ENCODE results near the gene GHSR.
A peak's percentile ranks its signal among the peaks of the same experiment; 100 is the strongest.

The GHSR gene, protein sequence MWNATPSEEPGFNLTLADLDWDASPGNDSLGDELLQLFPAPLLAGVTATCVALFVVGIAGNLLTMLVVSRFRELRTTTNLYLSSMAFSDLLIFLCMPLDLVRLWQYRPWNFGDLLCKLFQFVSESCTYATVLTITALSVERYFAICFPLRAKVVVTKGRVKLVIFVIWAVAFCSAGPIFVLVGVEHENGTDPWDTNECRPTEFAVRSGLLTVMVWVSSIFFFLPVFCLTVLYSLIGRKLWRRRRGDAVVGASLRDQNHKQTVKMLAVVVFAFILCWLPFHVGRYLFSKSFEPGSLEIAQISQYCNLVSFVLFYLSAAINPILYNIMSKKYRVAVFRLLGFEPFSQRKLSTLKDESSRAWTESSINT

DNA sequence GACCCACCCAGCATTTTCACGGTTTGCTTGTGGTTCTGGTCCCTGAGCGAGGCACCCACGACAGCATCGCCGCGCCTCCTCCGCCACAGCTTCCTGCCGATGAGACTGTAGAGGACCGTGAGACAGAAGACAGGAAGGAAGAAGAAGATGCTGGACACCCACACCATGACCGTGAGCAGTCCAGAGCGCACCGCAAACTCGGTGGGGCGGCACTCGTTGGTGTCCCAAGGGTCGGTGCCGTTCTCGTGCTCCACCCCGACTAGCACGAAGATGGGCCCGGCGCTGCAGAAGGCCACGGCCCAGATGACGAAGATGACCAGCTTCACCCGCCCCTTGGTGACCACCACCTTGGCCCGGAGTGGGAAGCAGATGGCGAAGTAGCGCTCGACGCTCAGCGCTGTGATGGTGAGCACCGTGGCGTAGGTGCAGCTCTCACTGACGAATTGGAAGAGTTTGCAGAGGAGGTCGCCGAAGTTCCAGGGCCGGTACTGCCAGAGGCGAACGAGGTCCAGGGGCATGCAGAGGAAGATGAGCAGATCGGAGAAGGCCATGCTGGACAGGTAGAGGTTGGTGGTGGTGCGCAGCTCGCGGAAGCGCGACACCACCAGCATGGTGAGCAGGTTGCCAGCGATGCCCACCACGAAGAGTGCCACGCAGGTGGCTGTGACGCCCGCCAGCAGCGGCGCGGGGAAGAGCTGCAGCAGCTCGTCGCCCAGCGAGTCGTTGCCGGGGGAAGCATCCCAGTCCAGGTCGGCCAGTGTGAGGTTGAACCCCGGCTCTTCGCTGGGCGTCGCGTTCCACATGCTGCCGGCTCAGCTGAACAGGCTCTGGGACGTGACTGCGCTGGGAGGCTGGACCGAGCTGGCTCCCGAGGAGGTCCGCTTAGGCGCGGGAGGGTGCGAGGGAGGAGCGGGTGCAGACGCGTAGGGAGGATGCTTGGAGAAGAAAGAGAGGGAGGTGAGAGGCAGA lies at the start of gene GHSR:
GHSR (minus strand) TSS at position 846 of the 969 bp plus-strand sequence; CDS start at position 803, 43 bp downstream.
- no peak for DNase-seq (ENCODE audit: low read depth)

DNA sequence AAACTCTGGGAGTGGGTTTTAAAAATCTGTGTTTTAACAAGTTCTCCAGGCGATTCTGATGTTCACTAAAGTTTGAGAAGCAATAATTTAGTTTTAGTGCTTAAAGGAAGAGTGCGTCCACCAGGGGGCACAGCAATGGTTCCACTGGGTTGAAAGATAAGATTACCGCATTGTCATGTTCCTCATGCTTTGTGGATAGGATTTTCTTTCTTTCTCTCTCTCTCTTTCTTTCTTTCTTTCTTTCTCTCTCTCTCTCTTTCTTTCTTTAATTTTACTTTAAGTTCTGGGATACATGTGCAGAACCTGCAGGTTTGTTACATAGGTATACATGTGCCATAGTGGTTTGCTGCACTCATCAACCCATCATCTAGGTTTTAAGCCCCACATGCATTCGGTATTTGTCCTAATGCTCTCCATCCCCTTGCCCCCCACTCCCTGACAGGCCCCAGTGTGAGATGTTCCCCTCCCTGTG lies 42.0 kb upstream of the GHSR start:
- DNase-seq (ENCODE audit: low read depth) = peak; percentile 68

DNA sequence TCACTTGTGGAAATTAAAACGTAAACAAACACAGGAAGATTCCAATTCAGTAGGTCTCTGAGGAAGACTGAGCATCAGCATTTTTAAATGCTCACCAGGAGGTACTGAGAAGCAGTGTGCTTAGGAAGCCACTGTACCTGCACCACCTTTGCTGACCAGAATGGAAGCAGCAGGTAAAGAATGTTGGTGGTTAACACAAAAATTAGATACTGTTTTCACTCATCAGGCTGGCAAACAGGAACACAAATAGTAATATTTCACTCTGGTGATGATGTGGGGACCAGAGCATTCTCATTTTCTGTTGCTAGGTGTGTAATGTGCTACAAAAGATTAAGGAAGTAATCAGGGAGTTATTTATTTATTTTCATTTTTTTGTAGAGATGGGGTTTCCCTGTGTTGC lies 29.9 kb upstream of the GHSR start:
- no peak for DNase-seq (ENCODE audit: low read depth)

DNA sequence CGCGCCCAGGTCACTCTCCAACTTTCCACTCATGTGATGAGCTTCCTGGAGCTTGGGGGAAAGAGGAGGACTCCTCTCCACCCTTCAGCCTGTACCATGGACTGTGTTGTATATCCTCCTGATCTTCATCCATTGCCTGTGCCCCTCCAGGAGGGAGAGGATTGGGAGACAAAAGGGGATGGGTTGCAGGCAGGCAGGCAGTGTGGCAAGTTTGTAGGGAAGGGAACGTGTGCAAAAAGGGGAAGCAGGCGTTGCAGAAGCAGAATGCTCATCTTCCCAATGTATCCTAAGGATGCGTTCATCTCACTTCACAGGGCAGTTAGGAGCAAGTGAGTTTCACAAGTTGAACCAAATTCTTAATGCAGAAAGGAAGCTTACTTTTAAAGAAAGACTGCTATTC lies 28.1 kb upstream of the GHSR start:
- DNase-seq (ENCODE audit: low read depth) = no peak

DNA sequence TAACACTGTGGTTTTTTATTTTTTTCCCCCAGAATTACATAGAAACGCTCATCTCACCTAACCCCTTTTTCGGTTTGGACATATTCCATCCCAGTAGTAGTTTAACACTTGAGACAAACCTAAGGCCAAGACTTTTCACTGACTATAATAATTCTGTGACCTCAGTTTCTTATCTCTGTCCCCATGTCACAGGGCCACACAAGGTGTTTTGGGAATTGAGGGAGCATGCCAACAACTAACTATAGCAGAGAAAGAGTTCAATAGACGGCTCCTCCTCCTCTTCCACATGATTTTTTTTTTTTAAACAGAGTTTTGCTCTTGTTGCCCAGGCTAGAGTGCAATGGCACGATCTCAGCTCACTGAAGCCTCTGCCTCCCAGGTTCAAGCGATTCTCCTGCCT lies 27.4 kb upstream of the GHSR start:
- DNase-seq (ENCODE audit: low read depth) = no peak

DNA sequence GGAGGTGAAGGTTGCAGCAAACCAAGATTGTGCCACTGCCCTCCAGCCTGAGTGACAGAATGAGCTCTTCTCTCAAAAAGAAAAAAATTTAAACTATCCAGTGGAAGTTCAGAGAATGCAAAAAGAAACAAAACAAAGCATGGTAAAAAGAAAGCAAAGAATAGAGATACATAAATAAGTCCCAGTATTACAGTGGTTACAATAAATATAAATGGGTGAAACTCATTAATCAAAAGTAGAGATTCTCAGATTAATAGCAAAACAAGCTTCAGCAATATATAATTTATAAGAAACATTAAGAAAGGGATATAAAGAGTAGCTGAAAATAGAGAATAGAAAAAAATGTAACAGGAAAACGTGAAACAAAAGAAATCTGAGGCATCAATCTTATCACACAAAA lies 23.6 kb upstream of the GHSR start:
- DNase-seq (ENCODE audit: low read depth) = no peak

DNA sequence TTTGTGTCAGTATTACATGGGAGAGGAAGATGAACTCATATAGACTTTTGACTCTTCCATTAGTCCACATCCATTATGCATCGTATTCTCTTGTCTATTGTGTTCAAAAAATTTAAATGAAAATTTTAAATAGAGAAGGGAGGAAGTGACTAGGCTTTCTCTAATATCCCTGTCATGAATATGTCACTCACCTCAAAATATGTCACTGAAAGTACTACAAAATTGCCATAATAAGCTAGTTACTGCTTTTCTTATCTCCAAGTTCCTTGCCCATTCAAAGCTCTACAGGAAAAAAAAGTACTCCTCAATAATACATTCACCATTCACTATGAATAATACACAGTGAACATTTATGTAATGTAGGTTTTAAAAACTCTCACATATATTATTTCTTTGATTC lies 22.3 kb upstream of the GHSR start:
- DNase-seq (ENCODE audit: low read depth) = no peak

DNA sequence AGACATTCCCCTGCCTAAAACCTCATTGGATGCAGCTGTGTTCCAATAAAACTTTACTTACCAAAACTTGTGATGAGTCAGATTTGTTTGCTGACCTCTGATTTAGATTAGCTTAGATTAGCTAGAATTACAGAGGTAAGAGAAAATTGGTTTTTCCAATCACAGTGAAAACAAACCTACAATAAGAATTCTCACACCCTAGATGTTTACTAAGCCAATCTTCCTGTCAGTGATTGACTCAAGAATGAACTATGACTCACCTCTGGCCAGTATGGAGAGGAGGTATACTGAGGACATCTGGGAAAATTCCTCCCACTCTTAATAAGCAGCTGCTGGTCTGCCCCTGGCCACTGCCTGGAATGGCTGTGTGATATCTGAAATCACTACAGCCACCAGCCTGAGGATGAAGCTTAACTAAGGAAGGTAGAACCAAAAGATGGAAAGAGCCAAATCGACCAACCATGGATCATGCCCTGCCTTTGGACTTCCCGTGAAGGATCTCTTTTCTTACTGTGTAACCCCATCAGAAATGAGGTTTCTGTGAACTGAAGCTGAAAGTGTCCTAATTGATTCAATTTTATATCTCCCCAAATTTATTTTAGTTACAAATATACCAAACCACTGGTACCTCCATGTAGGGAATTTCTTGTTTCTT lies 19.0 kb upstream of the GHSR start:
- DNase-seq (ENCODE audit: low read depth) = no peak

DNA sequence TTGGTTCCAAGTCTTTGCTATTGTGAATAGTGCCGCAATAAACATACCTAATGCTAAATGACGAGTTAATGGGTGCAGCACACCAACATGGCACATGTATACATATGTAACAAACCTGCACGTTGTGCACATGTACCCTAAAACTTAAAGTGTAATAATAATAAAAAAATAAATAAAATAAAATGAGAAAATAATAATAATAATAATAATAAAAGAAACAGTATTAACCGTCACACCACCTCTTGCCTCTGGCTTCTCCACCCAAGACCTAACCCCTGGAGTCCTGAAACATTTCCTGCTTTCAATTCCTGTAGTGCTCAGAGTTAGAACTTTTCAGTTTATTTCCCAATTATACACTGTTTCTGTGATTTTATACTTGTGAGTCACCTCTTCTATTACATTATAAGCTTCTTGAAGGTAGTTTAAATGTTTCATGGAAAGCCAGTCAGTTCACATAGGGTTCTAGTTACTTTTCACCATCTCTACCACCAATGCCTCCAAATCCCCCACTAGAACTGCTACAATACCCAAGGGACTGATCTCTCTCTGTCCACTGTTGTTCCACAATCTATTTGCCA lies 18.4 kb upstream of the GHSR start:
- DNase-seq (ENCODE audit: low read depth) = no peak

DNA sequence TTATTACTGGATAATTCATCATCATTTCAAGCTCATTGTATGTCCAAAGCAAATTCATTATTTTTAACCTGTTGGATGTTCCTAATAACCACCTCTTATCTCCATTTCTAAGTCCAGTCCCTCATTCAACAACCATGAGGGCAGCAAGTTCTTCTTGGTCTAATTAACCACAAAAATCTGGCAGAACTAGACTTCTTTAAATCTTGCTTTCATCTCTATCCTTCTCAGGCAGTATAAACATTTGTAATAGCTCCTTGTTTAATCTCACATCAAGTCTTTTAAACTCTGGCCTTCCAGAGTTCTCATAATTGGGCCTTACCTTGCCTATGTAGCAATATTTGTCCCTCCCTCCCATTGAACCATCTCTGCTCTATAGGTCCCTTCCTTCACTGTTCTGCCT lies 17.0 kb upstream of the GHSR start:
- DNase-seq (ENCODE audit: low read depth) = no peak

DNA sequence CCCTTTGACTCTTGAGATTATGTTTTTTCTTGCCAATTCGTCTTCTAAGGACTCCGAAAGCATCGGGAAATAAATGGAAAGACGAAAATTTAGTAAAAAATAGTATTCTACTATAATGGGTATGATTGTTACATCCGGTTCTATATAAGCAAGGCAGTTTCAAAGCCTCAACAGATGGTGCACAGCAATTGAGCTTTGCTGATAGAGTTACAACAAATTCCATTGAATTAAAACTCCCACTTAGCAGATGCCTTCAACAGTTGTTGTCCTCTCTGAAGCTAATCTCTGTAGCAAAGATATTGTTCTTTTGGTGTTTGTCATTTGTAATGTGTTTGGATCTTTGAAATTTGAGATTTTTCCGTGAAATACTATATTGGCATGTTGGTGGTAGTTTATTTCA lies 16.1 kb upstream of the GHSR start:
- no peak for DNase-seq (ENCODE audit: low read depth)

DNA sequence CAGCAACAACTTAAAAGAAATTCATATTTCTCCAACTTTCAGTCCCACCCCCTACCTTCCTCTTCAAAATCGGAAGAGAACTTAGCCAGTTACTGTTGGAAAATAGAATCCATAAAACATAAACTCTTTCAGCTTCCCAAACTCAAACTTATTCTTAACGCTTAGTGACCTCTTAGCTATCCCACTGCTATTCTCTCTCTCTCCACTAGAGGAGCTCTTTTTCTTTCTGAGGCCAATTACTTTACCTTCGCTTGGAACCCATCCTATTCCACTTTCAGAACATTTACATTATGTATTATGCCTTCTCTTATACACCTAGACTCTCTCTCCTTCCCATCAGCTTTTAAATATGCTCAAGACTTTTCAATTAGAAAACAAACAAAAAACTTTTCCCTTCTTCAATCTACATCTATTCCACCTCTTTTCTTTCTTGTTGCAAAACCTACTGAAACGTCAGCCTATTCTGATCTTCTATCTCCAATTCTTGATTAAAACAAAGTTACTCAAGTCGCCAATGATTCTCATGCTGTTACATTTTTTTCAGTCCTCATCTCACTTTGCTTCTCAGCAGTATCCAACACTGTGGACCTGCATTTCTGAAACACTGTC lies 13.4 kb upstream of the GHSR start:
- no peak for DNase-seq (ENCODE audit: low read depth)

DNA sequence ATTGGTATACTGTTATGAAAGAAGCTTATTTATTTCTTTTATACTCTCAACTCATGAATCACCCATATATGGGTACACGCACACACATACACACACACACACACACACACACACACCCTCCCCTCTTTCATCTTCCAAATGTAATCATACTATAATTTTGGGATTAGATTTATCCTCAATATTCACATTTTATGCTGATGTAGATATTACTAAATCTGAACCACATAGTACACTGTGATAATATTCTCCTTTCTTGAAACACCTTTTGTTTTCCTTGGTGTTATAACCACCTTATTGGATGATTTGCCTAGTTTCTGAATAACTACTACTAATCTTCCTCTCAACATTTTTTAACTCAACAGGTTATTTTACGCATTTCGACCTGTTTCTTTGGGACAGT lies 8.1 kb upstream of the GHSR start:
- DNase-seq (ENCODE audit: low read depth) = no peak

DNA sequence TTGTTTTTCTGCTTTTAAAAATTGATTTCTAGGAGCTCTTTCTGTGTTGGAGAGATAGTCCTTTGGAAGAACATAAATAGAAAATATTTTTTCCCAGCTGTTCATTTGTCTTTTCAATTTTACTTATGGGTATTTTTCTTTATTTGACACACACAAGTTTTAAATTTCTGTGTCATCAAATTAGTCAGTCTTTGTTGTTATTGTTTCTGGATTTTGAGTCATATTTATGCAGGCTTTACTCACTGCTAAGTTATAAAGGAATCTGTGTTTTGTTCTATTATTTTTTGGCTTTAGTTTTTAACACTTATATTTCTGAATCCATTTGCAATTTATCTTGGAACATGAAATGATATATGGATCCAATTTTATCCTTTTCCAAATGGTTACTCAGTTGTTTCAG lies 5.9 kb upstream of the GHSR start:
- no peak for DNase-seq (ENCODE audit: low read depth)

DNA sequence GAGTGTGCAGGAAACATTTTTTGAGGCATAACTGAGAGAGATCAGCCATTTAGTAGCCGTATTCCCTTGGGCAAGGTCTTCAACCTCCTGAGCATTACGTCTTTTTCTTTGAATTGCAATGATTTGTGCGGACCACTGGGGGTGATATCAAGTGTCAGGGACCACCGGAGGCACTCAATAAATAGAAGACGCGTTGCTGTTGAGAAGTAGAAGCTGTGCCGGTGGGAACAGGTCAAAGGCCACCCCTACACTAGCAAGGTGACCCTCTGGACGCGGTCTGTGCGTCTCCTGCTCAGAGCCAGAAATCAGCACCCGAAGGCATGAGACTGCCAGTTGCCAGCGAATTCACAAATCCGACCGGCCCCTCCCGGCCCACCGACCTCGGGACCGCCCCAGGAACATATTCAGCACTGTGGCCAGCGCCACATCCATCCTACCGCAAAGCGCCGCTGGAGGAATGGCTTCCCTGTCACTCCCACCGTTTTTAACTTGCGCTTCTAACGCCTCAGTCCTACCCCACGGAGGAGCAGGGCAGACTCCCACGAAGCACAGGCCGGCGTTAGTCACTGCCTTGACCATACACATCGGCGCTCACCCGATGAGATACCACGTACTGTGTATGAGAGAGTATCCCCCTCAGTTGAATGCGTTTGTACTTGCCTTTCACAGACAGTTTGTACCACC lies 1.4 kb upstream of the GHSR start:
- DNase-seq (ENCODE audit: low read depth) = no peak

DNA sequence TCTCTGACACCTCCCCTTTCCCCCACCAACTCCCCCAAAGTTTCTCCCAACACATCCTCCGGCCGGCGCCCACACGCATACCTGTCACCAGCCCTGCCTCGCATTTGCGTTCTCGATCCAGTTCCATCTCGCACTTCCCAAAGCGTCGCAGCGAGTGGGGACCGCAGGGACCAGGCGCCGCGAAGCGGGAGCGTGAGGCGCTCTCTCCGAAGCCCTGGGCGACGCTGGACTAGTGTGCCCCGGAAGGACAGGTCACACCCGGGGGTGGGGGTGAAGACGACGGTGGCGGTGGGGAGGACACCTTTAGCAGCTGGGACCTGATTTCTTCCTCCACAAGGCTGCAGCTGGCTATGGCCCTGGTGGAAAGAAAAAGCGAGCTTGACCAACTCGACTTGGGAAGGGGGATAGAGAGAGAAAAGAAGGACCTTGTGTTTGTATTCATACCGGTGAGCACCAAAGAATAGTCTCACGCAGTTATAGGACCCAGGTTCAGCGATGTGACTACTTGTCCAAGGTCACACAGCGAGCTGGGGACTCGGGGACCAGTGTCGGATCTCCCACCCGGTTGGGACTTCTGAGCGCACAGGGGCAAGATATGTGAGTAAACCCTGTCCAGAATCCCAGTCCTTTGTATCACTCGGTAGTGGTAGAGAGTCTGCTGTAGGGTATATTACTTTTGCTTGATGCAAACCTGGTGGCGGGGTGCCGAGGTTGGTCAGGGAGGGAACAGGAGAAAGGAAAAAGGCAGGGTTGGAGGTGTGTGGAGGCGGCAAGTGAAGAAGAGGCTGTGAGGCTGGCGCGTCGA lies 607 bp upstream of the GHSR start:
- DNase-seq (ENCODE audit: low read depth) = no peak

DNA sequence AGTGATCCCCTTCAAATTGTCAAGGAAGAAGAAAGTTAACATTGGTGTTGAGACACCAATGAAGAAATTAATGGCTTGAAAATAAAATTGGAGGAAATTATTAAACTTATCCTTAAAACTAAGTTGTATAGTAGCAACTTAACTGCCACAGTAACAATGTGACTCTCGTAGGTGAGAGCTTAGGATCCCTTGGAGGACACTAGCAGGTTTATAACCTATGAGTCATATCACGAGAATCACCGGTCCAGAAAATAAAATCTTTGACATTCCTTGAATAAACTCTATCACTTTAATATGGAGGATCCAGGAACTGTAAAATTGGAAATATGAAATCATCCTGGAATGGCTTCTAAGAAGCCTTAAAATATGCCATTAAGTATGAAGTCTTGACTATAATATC lies 2.1 kb downstream of the GHSR start:
- DNase-seq (ENCODE audit: low read depth) = no peak

DNA sequence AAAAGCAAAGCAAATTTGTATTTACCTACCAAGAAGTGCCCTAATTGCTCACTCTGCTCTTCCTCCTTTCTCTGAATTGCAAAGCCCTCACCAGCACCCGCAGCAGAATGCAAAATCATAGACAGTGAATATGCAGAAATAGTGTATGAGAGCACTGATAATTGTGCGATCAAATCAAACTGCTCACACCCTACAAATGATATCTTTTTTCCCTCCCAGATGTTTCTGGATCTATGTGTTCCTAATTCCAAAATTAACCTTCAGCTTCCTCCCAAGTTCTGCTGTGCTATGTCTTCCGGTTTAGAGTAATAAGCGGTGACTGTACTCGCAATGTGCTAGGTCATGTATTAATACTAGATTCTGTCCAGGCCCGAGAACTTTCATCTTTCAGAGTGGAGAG lies 3.4 kb downstream of the GHSR start:
- no peak for DNase-seq (ENCODE audit: low read depth)

DNA sequence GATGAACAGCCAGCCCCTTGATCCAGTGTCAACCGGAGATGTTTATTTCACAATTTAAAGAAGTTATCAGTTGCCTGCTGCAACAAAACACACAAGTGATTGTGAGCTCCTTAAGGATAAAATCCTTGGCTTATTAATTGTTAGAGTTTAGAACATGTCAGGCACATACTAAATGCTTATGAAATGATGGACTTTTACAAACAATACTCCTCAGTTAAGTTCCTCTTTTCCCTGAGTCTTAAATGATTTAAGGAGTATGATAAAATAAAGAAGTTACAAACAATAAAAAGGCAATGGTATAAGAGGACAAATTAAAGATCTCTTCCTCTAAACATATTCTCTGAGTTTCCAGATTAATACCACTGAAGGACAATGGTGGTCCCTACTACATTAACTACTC lies 5.7 kb downstream of the GHSR start:
- DNase-seq (ENCODE audit: low read depth) = no peak

DNA sequence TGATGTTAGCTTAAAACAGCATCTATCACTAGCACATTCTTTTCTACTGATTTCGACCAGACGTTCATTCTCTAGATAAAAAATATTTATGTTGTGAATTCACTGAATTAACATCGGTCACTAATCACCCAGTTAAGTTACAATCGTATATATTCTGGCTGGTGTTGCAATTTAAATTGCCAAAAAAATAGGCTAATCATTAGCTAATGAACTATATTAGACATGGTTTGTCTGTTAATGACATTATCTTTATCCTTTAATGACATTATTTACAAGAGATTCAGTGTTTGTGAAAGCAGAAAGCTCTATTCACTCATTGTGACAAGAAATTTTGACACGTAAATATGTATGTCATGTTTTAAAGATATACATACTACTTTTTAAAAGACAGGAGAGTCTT lies 6.7 kb downstream of the GHSR start:
- no peak for DNase-seq (ENCODE audit: low read depth)

Measured in stimulated activated CD8-positive, alpha-beta memory T cell treated with anti-CD3 and anti-CD28 coated beads, Interleukin-4, amount 100 ng/mL, for 24 hours (primary cell).